Measurements from ENCODE around the gene S100A11. TPM values are rescaled to one million over a fixed set of nuclear protein-coding genes. Genes with fewer than 3 reads are reported as not detected.

S100A11 gene
- total and polyA plus RNA-seq, 9 of the 15 experiments (the other 6 are each of a cell fraction or from before 2014, with no cell fraction given): 131 to 808 (median 235) TPM

- TF ChIP-seq CREB3 (tag; conservative IDR thresholded peaks at IDR 0.05; ENCODE audit: low read depth) (0 out of 2 replicates have a peak, but pooled peaks have one; percentile 46), STAT5A (IDR thresholded peaks at IDR 0.05; ENCODE audit: borderline replicate concordance, low read length) (no peak), PRDM10 (IDR thresholded peaks at IDR 0.05; ENCODE audit: partially characterized antibody) (no peak), HES1 (IDR thresholded peaks at IDR 0.05; ENCODE audit: low read depth) (0 out of 2 replicates have a peak, but pooled peaks have one; percentile 2), FOSL1 (tag; conservative IDR thresholded peaks at IDR 0.05) (peak; percentile 59; the same call in 1 of the 2 replicates), MECOM (CRISPR knock-in tag; IDR thresholded peaks at IDR 0.05) (0 out of 2 replicates have a peak, but pooled peaks have one; percentile 15), MTF1 (CRISPR knock-in tag; IDR thresholded peaks at IDR 0.05; ENCODE audit: borderline replicate concordance) (no peak), TFAP4 (CRISPR knock-in tag; IDR thresholded peaks at IDR 0.05; ENCODE audit: borderline replicate concordance) (0 out of 2 replicates have a peak, but pooled peaks have one; percentile 3), POLR2A (conservative IDR thresholded peaks at IDR 0.05) (peak; percentile 40; the same call in 1 of the 2 replicates), PHF21A (IDR thresholded peaks at IDR 0.05; ENCODE audit: borderline replicate concordance, low read depth) (0 out of 2 replicates have a peak, but pooled peaks have one; percentile 1), PHF8 (IDR thresholded peaks at IDR 0.05; ENCODE audit: borderline replicate concordance, low read length) (no peak), NBN (IDR thresholded peaks at IDR 0.05; ENCODE audit: low read depth) (no peak), BRD9 (IDR thresholded peaks at IDR 0.05; ENCODE audit: low read depth, partially characterized antibody) (peak; percentile 27), E4F1 (CRISPR knock-in tag; IDR thresholded peaks at IDR 0.05; ENCODE audit: borderline replicate concordance) (no peak), ZNF699 (CRISPR knock-in tag; IDR thresholded peaks at IDR 0.05; ENCODE audit: insufficient replicate concordance) (no peak), ZNF766 (CRISPR knock-in tag; conservative IDR thresholded peaks at IDR 0.05) (0 out of 2 replicates have a peak, but pooled peaks have one; percentile 9), EP300 (IDR thresholded peaks at IDR 0.05; ENCODE audit: low read length) (no peak; the same call in 1 of the 2 replicates), GABPA (tag; conservative IDR thresholded peaks at IDR 0.05; ENCODE audit: low read depth) (peak; percentile 61; the same call in 1 of the 2 replicates), MTA3 (IDR thresholded peaks at IDR 0.05; ENCODE audit: borderline replicate concordance) (no peak)
These were observed 11.7 kb upstream of the S100A11 start (continued) for GRCh38 chr1:152048416-152049009.
